ENCODE data around the gene QPRT.
"Not testable (repeated sequence)": the region's sequence is repeated elsewhere in the genome, so short reads cannot be mapped to it uniquely, and the experiment has no call there.

Gene QPRT

GRCh38 chr16:29688172-29688571 is 9.2 kb downstream of the QPRT start:
- Histone ChIP-seq H3K36me3 (ENCODE audit: control insufficient read depth in 1 of 2, insufficient read depth in 2 of 2, low read length in 2 of 2) (peaks cover 0 to 3% of the 10 kb centered on the region in 2 donors), H3K27me3 (ENCODE audit: control insufficient read depth in 1 of 2, insufficient read depth in 2 of 2, low read length in 2 of 2) (no peaks in the 10 kb centered on the region), H3K9ac (ENCODE audit: low read depth in 1 of 2, low read length in 2 of 2) (no peak overlapping the region), H3K9me3 (ENCODE audit: control insufficient read depth in 1 of 2, low read length in 2 of 2) (no peaks in the 10 kb centered on the region), H3K4me1 (ENCODE audit: control insufficient read depth in 1 of 2, insufficient read depth in 2 of 2, low read length in 2 of 2) (no peaks in the 10 kb centered on the region), H3K27ac (ENCODE audit: low read depth, low read length) (no peak overlapping the region), H3K4me3 (ENCODE audit: low read depth in 1 of 2, low read length in 2 of 2) (no peak overlapping the region)

GRCh38 chr16:29689490-29690351 is 10.7 kb downstream of the QPRT start:
- H3K4me1 ChIP-seq (ENCODE audit: control insufficient read depth in 1 of 2, insufficient read depth in 2 of 2, low read length in 2 of 2); H3K9me3 ChIP-seq (ENCODE audit: control insufficient read depth in 1 of 2, low read length in 2 of 2); H3K27ac ChIP-seq (ENCODE audit: low read depth, low read length); H3K9ac ChIP-seq (ENCODE audit: low read depth in 1 of 2, low read length in 2 of 2); H3K27me3 ChIP-seq (ENCODE audit: control insufficient read depth in 1 of 2, insufficient read depth in 2 of 2, low read length in 2 of 2); H3K4me3 ChIP-seq (ENCODE audit: low read depth in 1 of 2, low read length in 2 of 2); H3K36me3 ChIP-seq (ENCODE audit: control insufficient read depth in 1 of 2, insufficient read depth in 2 of 2, low read length in 2 of 2): not testable (repeated sequence)

- H3K4me1 ChIP-seq (ENCODE audit: control insufficient read depth in 1 of 2, insufficient read depth in 2 of 2, low read length in 2 of 2); H3K36me3 ChIP-seq (ENCODE audit: control insufficient read depth in 1 of 2, insufficient read depth in 2 of 2, low read length in 2 of 2); H3K9me3 ChIP-seq (ENCODE audit: control insufficient read depth in 1 of 2, low read length in 2 of 2); H3K4me3 ChIP-seq (ENCODE audit: low read depth in 1 of 2, low read length in 2 of 2); H3K9ac ChIP-seq (ENCODE audit: low read depth in 1 of 2, low read length in 2 of 2); H3K27me3 ChIP-seq (ENCODE audit: control insufficient read depth in 1 of 2, insufficient read depth in 2 of 2, low read length in 2 of 2); H3K27ac ChIP-seq (ENCODE audit: low read depth, low read length): not testable (repeated sequence)
Observed at GRCh38 chr16:29692606-29693005, 13.6 kb downstream of the QPRT start.

GRCh38 chr16:29694384-29695195 is 15.6 kb downstream of the QPRT start:
- no peaks in the 10 kb centered on the region for H3K9me3 ChIP-seq (ENCODE audit: control insufficient read depth in 1 of 2, low read length in 2 of 2)
- H3K4me3 ChIP-seq (ENCODE audit: low read depth in 1 of 2, low read length in 2 of 2), result no peak overlapping the region
- peaks cover 0 to 3% of the 10 kb centered on the region in 2 donors for H3K4me1 ChIP-seq (ENCODE audit: control insufficient read depth in 1 of 2, insufficient read depth in 2 of 2, low read length in 2 of 2)
- H3K36me3 ChIP-seq (ENCODE audit: control insufficient read depth in 1 of 2, insufficient read depth in 2 of 2, low read length in 2 of 2), result no peaks in the 10 kb centered on the region
- H3K27ac ChIP-seq (ENCODE audit: low read depth, low read length), result no peak overlapping the region
- H3K9ac ChIP-seq (ENCODE audit: low read depth in 1 of 2, low read length in 2 of 2), result no peak overlapping the region
- no peaks in the 10 kb centered on the region for H3K27me3 ChIP-seq (ENCODE audit: control insufficient read depth in 1 of 2, insufficient read depth in 2 of 2, low read length in 2 of 2)

- not testable (repeated sequence) for H3K4me3 ChIP-seq (ENCODE audit: low read depth in 1 of 2, low read length in 2 of 2); H3K9me3 ChIP-seq (ENCODE audit: control insufficient read depth in 1 of 2, low read length in 2 of 2); H3K4me1 ChIP-seq (ENCODE audit: control insufficient read depth in 1 of 2, insufficient read depth in 2 of 2, low read length in 2 of 2); H3K27me3 ChIP-seq (ENCODE audit: control insufficient read depth in 1 of 2, insufficient read depth in 2 of 2, low read length in 2 of 2); H3K9ac ChIP-seq (ENCODE audit: low read depth in 1 of 2, low read length in 2 of 2); H3K36me3 ChIP-seq (ENCODE audit: control insufficient read depth in 1 of 2, insufficient read depth in 2 of 2, low read length in 2 of 2); H3K27ac ChIP-seq (ENCODE audit: low read depth, low read length)
Observed at GRCh38 chr16:29695675-29696074, 16.7 kb downstream of the QPRT start.

GRCh38 chr16:29696881-29697331 is 17.9 kb downstream of the QPRT start:
- Histone ChIP-seq H3K9ac (ENCODE audit: low read depth in 1 of 2, low read length in 2 of 2) (no peak overlapping the region), H3K9me3 (ENCODE audit: control insufficient read depth in 1 of 2, low read length in 2 of 2) (no peaks in the 10 kb centered on the region), H3K27me3 (ENCODE audit: control insufficient read depth in 1 of 2, insufficient read depth in 2 of 2, low read length in 2 of 2) (no peaks in the 10 kb centered on the region), H3K4me1 (ENCODE audit: control insufficient read depth in 1 of 2, insufficient read depth in 2 of 2, low read length in 2 of 2) (peaks cover 0 to 3% of the 10 kb centered on the region in 2 donors), H3K4me3 (ENCODE audit: low read depth in 1 of 2, low read length in 2 of 2) (no peak overlapping the region), H3K27ac (ENCODE audit: low read depth, low read length) (no peak overlapping the region), H3K36me3 (ENCODE audit: control insufficient read depth in 1 of 2, insufficient read depth in 2 of 2, low read length in 2 of 2) (no peaks in the 10 kb centered on the region)

GRCh38 chr16:29697391-29697790 is 18.4 kb downstream of the QPRT start:
- H3K4me3 ChIP-seq (ENCODE audit: low read depth in 1 of 2, low read length in 2 of 2), result no peak overlapping the region

GRCh38 chr16:29698042-29698441 is 19.1 kb downstream of the QPRT start:
- H3K9me3 ChIP-seq (ENCODE audit: control insufficient read depth in 1 of 2, low read length in 2 of 2), result no peaks in the 10 kb centered on the region
- peaks cover 0 to 3% of the 10 kb centered on the region in 2 donors for H3K4me1 ChIP-seq (ENCODE audit: control insufficient read depth in 1 of 2, insufficient read depth in 2 of 2, low read length in 2 of 2)
- H3K9ac ChIP-seq (ENCODE audit: low read depth in 1 of 2, low read length in 2 of 2), result no peak overlapping the region
- no peaks in the 10 kb centered on the region for H3K27me3 ChIP-seq (ENCODE audit: control insufficient read depth in 1 of 2, insufficient read depth in 2 of 2, low read length in 2 of 2)
- H3K4me3 ChIP-seq (ENCODE audit: low read depth in 1 of 2, low read length in 2 of 2), result no peak overlapping the region
- H3K27ac ChIP-seq (ENCODE audit: low read depth, low read length), result no peak overlapping the region
- H3K36me3 ChIP-seq (ENCODE audit: control insufficient read depth in 1 of 2, insufficient read depth in 2 of 2, low read length in 2 of 2), result no peaks in the 10 kb centered on the region

More at GRCh38 chr16:29697391-29697790, 18.4 kb downstream of the QPRT start:
- H3K27me3 ChIP-seq (ENCODE audit: control insufficient read depth in 1 of 2, insufficient read depth in 2 of 2, low read length in 2 of 2), result no peaks in the 10 kb centered on the region
- no peak overlapping the region for H3K9ac ChIP-seq (ENCODE audit: low read depth in 1 of 2, low read length in 2 of 2)
- no peaks in the 10 kb centered on the region for H3K36me3 ChIP-seq (ENCODE audit: control insufficient read depth in 1 of 2, insufficient read depth in 2 of 2, low read length in 2 of 2)
- H3K4me1 ChIP-seq (ENCODE audit: control insufficient read depth in 1 of 2, insufficient read depth in 2 of 2, low read length in 2 of 2), result peaks cover 0 to 3% of the 10 kb centered on the region in 2 donors
- no peaks in the 10 kb centered on the region for H3K9me3 ChIP-seq (ENCODE audit: control insufficient read depth in 1 of 2, low read length in 2 of 2)
- no peak overlapping the region for H3K27ac ChIP-seq (ENCODE audit: low read depth, low read length)

GRCh38 chr16:29698484-29699323 is 19.7 kb downstream of the QPRT start:
- Histone ChIP-seq H3K4me1 (ENCODE audit: control insufficient read depth in 1 of 2, insufficient read depth in 2 of 2, low read length in 2 of 2) (peaks cover 0 to 3% of the 10 kb centered on the region in 2 donors), H3K9ac (ENCODE audit: low read depth in 1 of 2, low read length in 2 of 2) (no peak overlapping the region), H3K27ac (ENCODE audit: low read depth, low read length) (no peak overlapping the region), H3K36me3 (ENCODE audit: control insufficient read depth in 1 of 2, insufficient read depth in 2 of 2, low read length in 2 of 2) (no peaks in the 10 kb centered on the region), H3K9me3 (ENCODE audit: control insufficient read depth in 1 of 2, low read length in 2 of 2) (no peaks in the 10 kb centered on the region), H3K4me3 (ENCODE audit: low read depth in 1 of 2, low read length in 2 of 2) (no peak overlapping the region), H3K27me3 (ENCODE audit: control insufficient read depth in 1 of 2, insufficient read depth in 2 of 2, low read length in 2 of 2) (no peaks in the 10 kb centered on the region)
